ENCODE measurements around the gene TMEM237.

DNA sequence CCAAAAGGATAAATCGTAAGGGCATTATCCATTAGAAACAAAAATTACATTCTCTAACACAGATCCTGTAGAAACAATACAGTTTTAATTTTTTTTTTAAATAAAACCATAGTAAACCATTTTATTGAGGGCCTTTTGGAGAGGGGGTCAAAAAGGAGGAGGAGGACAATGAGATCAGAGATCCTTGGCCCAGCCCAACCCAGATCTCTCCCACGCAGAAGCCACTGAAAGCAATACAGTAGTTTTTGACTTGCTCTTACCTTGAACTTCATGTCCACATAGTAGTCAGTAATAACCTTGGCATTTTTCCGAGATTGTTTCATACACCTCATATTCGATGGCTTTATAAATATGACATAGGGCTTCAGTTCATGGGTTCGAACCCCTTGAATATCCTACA lies 4.1 kb upstream of the TMEM237 start:
- TF ChIP-seq, protein P1, sequence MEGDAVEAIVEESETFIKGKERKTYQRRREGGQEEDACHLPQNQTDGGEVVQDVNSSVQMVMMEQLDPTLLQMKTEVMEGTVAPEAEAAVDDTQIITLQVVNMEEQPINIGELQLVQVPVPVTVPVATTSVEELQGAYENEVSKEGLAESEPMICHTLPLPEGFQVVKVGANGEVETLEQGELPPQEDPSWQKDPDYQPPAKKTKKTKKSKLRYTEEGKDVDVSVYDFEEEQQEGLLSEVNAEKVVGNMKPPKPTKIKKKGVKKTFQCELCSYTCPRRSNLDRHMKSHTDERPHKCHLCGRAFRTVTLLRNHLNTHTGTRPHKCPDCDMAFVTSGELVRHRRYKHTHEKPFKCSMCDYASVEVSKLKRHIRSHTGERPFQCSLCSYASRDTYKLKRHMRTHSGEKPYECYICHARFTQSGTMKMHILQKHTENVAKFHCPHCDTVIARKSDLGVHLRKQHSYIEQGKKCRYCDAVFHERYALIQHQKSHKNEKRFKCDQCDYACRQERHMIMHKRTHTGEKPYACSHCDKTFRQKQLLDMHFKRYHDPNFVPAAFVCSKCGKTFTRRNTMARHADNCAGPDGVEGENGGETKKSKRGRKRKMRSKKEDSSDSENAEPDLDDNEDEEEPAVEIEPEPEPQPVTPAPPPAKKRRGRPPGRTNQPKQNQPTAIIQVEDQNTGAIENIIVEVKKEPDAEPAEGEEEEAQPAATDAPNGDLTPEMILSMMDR (conservative IDR thresholded peaks at IDR 0.05; ENCODE audit: low read depth, low read length), result no peak
- no peak for TF ChIP-seq EZH2 (IDR thresholded peaks at IDR 0.05; ENCODE audit: low read length, unreplicated experiment)
- TF ChIP-seq EZH2phosphoT487 (IDR thresholded peaks at IDR 0.05; ENCODE audit: borderline replicate concordance, low read length), result no peak

Measured in PC-3 (cell line).